GM23338 (cell line): Measurements from ENCODE around the gene ADGRD2. TPM values are rescaled to one million over a fixed set of nuclear protein-coding genes. Genes with fewer than 3 reads are reported as not detected.

Experiments
- ATAC-seq: fragments of 200-7000 bp; cut with Tn5 transposase; 3 replicates; pipeline ENCODE4 v1.9.1; 2020
- DNase-seq: peaks from one replicate; pipeline ENCODE4 v3.0.0-alpha.2; 2015; ENCODE audit warnings: low spot score
- H2AFZ ChIP-seq: fragments of 200-600 bp; sonication (generic); 2 replicates; pipeline ENCODE4 v1.8.0; 2016; ENCODE audit warnings: antibody characterized with exemption, mild to moderate bottlenecking, moderate library complexity
- H3F3A ChIP-seq: fragments of 200-600 bp; sonication (generic); replicated peaks from 2 replicates; pipeline ENCODE4 v1.8.0; 2017; ENCODE audit warnings: antibody characterized with exemption, mixed run types, low read depth
- H3K27ac ChIP-seq: fragments of 200-600 bp; sonication (generic); 2 replicates; pipeline ENCODE4 v1.6.1; 2016; ENCODE audit warnings: low read depth
- H3K27me3 ChIP-seq: fragments of 200-600 bp; sonication (generic); 2 replicates; pipeline ENCODE4 v1.8.0; 2016; ENCODE audit warnings: mild to moderate bottlenecking, mixed run types, moderate library complexity; ENCODE audit not compliant: insufficient read depth
- H3K36me3 ChIP-seq: fragments of 200-600 bp; sonication (generic); 2 replicates; pipeline ENCODE4 v1.8.0; 2016; ENCODE audit warnings: mild to moderate bottlenecking; ENCODE audit not compliant: insufficient read depth
- H3K4me1 ChIP-seq: fragments of 200-600 bp; sonication (generic); 2 replicates; pipeline ENCODE4 v1.8.0; 2016; ENCODE audit warnings: mild to moderate bottlenecking, moderate library complexity; ENCODE audit not compliant: insufficient read depth
- H3K4me2 ChIP-seq: fragments of 200-600 bp; sonication (generic); 2 replicates; pipeline ENCODE4 v1.7.1; 2017; ENCODE audit warnings: mixed run types
- H3K4me3 ChIP-seq: fragments of 200-600 bp; sonication (generic); 2 replicates; pipeline ENCODE4 v1.6.1; 2016; ENCODE audit warnings: mixed run types
- H3K79me2 ChIP-seq: fragments of 200-600 bp; sonication (generic); replicated peaks from 2 replicates; pipeline ENCODE4 v1.8.0; 2017; ENCODE audit warnings: mild to moderate bottlenecking; ENCODE audit not compliant: insufficient read depth
- H3K9me2 ChIP-seq: fragments of 200-600 bp; sonication (generic); 2 replicates; pipeline ENCODE4 v1.8.0; 2017; ENCODE audit not compliant: insufficient read depth
- H4K20me1 ChIP-seq: fragments of 200-600 bp; sonication (generic); replicated peaks from 2 replicates; pipeline ENCODE4 v1.8.0; 2017; ENCODE audit warnings: mild to moderate bottlenecking; ENCODE audit not compliant: insufficient read depth
- H3K27ac Mint-ChIP-seq: 2 replicates; pipeline ENCODE4 v1.8.0; 2020; ENCODE audit warnings: inconsistent platforms, mild to moderate bottlenecking, moderate library complexity, mixed read lengths
- H3K27me3 Mint-ChIP-seq: 3 replicates; pipeline ENCODE4 v1.8.0; 2022; ENCODE audit warnings: low read depth, mild to moderate bottlenecking, moderate library complexity, mixed read lengths, inconsistent platforms; ENCODE audit not compliant: insufficient read depth, poor library complexity
- H3K36me3 Mint-ChIP-seq: 3 replicates; pipeline ENCODE4 v1.8.0; 2021; ENCODE audit warnings: low read depth, mild to moderate bottlenecking, inconsistent platforms, moderate library complexity, mixed read lengths
- H3K4me1 Mint-ChIP-seq: 3 replicates; pipeline ENCODE4 v1.8.0; 2020; ENCODE audit warnings: mild to moderate bottlenecking, inconsistent platforms, mixed read lengths
- H3K4me3 Mint-ChIP-seq: 3 replicates; pipeline ENCODE4 v1.8.0; 2021; ENCODE audit warnings: moderate library complexity, mild to moderate bottlenecking, inconsistent platforms, mixed read lengths
- H3K9me3 Mint-ChIP-seq: 3 replicates; pipeline ENCODE4 v1.8.0; 2020; ENCODE audit warnings: moderate library complexity, mild to moderate bottlenecking, inconsistent platforms, mixed read lengths
- CREB1 ChIP-seq: fragments of 250-450 bp; sonication (Bioruptor Pico); IDR thresholded peaks from 2 replicates; pipeline ENCODE4 v1.5.0; 2020; ENCODE audit warnings: low read depth, mild to moderate bottlenecking, moderate library complexity
- CTCF ChIP-seq, 2 experiments: fragments of 200-600 bp in 1 of 2; sonication (generic) in 1 of 2; conservative IDR thresholded peaks; 2 replicates each; pipeline versions ENCODE4 v1.5.1 to v1.6.1; 2016 to 2017; ENCODE audit warnings: antibody characterized with exemption in 2 of 2, low read depth in 2 of 2, mild to moderate bottlenecking in 2 of 2, moderate library complexity in 1 of 2
- EZH2 ChIP-seq: fragments of 200-600 bp; sonication (generic); IDR thresholded peaks from one replicate; pipeline ENCODE4 v1.8.0; 2017; ENCODE audit warnings: antibody characterized with exemption, mild to moderate bottlenecking, low read depth; ENCODE audit not compliant: unreplicated experiment
- EZH2phosphoT487 ChIP-seq: fragments of 200-600 bp; sonication (generic); IDR thresholded peaks from one replicate; pipeline ENCODE4 v1.8.1; 2018; ENCODE audit warnings: antibody characterized with exemption; ENCODE audit not compliant: unreplicated experiment
- JUNB ChIP-seq: IDR thresholded peaks from one replicate; pipeline ENCODE4 v1.6.1; 2016; ENCODE audit warnings: antibody characterized with exemption; ENCODE audit not compliant: unreplicated experiment
- NANOG ChIP-seq: IDR thresholded peaks from 2 replicates; pipeline ENCODE4 v1.6.1; 2016; ENCODE audit warnings: antibody characterized with exemption, borderline replicate concordance
- POLR2AphosphoS5 ChIP-seq: IDR thresholded peaks from 2 replicates; pipeline ENCODE4 v1.6.1; 2016; ENCODE audit warnings: antibody characterized with exemption, low read depth
- STAT1 ChIP-seq: IDR thresholded peaks from one replicate; pipeline ENCODE4 v1.6.1; 2016; ENCODE audit warnings: antibody characterized with exemption; ENCODE audit not compliant: unreplicated experiment
- ZNF114 ChIP-seq: fragments of 250-450 bp; sonication (Bioruptor Pico); IDR thresholded peaks from 2 replicates; pipeline ENCODE4 v1.5.0; 2020; ENCODE audit warnings: mild to moderate bottlenecking, moderate library complexity
- ZNF331 ChIP-seq: fragments of 250-450 bp; sonication (Bioruptor Pico); IDR thresholded peaks from 2 replicates; pipeline ENCODE4 v1.5.0; 2020; ENCODE audit warnings: low read depth, mild to moderate bottlenecking, moderate library complexity
- ZNF462 ChIP-seq: fragments of 250-450 bp; sonication (Bioruptor Pico); IDR thresholded peaks from 2 replicates; pipeline ENCODE4 v1.5.0; 2020; ENCODE audit warnings: mild to moderate bottlenecking, moderate library complexity
- polyA plus RNA-seq: library from polyadenylated mRNA; unstranded; fragments of >200 nt; fragmentation: Nextera tagmentation; extraction: Ambion mirVana; gene quantifications from 2 replicates; pipeline ENCODE4 v1.2.1, GENCODE V29; 2016
- total RNA-seq: library from RNA; depleted of rRNA; stranded (reverse); fragments of >200 nt; shearing (Covaris generic); gene quantifications from 2 replicates; pipeline ENCODE4 v1.2.3, GENCODE V29; 2014
- TF ChIP-seq, protein P1 (sequence below): IDR thresholded peaks from one replicate; pipeline ENCODE4 v1.6.1; 2018; ENCODE audit warnings: antibody characterized with exemption; ENCODE audit not compliant: unreplicated experiment
- TF ChIP-seq, protein P2 (sequence below): IDR thresholded peaks from 2 replicates; pipeline ENCODE4 v1.6.1; 2016; ENCODE audit warnings: antibody characterized with exemption

ADGRD2 gene
- total and polyA plus RNA-seq, 2 experiments from 2014 or later, result 0.45 to 0.78 TPM

GRCh38 chr9:124495126-124496074 lies 45.1 kb downstream of the ADGRD2 start:
- no peaks in the 10 kb centered on the region for H3K36me3 ChIP-seq
- H3K36me3 Mint-ChIP-seq, result no peaks in the 10 kb centered on the region; the same call in 2 of the 3 replicates

More at GRCh38 chr9:124495126-124496074, 45.1 kb downstream of the ADGRD2 start:
- H3K27me3 ChIP-seq, result no peaks in the 10 kb centered on the region
- H3K4me3 ChIP-seq, result no peak overlapping the region
- H3K9me2 ChIP-seq, result no peaks in the 10 kb centered on the region
- Mint-ChIP-seq H3K27me3 (peaks cover 4% of the 10 kb centered on the region), H3K27ac (no peak overlapping the region), H3K4me3 (no peak overlapping the region), H3K9me3 (no peaks in the 10 kb centered on the region), H3K4me1 (peaks cover 8% of the 10 kb centered on the region)
- H3K4me1 ChIP-seq, result no peaks in the 10 kb centered on the region
- H2AFZ ChIP-seq, result no peak overlapping the region
- no peak overlapping the region for H3K4me2 ChIP-seq
- DNase-seq, result no peak
- H4K20me1 ChIP-seq, result no peaks in the 10 kb centered on the region
- no peak for ATAC-seq
- no peak overlapping the region for H3K27ac ChIP-seq
- H3F3A ChIP-seq, result no peaks in the 10 kb centered on the region
- TF ChIP-seq, protein P1, sequence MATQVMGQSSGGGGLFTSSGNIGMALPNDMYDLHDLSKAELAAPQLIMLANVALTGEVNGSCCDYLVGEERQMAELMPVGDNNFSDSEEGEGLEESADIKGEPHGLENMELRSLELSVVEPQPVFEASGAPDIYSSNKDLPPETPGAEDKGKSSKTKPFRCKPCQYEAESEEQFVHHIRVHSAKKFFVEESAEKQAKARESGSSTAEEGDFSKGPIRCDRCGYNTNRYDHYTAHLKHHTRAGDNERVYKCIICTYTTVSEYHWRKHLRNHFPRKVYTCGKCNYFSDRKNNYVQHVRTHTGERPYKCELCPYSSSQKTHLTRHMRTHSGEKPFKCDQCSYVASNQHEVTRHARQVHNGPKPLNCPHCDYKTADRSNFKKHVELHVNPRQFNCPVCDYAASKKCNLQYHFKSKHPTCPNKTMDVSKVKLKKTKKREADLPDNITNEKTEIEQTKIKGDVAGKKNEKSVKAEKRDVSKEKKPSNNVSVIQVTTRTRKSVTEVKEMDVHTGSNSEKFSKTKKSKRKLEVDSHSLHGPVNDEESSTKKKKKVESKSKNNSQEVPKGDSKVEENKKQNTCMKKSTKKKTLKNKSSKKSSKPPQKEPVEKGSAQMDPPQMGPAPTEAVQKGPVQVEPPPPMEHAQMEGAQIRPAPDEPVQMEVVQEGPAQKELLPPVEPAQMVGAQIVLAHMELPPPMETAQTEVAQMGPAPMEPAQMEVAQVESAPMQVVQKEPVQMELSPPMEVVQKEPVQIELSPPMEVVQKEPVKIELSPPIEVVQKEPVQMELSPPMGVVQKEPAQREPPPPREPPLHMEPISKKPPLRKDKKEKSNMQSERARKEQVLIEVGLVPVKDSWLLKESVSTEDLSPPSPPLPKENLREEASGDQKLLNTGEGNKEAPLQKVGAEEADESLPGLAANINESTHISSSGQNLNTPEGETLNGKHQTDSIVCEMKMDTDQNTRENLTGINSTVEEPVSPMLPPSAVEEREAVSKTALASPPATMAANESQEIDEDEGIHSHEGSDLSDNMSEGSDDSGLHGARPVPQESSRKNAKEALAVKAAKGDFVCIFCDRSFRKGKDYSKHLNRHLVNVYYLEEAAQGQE, result no peak
- TF ChIP-seq, protein P2, sequence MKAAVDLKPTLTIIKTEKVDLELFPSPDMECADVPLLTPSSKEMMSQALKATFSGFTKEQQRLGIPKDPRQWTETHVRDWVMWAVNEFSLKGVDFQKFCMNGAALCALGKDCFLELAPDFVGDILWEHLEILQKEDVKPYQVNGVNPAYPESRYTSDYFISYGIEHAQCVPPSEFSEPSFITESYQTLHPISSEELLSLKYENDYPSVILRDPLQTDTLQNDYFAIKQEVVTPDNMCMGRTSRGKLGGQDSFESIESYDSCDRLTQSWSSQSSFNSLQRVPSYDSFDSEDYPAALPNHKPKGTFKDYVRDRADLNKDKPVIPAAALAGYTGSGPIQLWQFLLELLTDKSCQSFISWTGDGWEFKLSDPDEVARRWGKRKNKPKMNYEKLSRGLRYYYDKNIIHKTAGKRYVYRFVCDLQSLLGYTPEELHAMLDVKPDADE, result no peak
- TF ChIP-seq EZH2phosphoT487 (no peak), STAT1 (no peak), EZH2 (no peak), CTCF (conservative IDR thresholded peaks at IDR 0.05; ENCODE audit: low read depth in 2 of 2) (no peak), JUNB (no peak), ZNF331 (CRISPR knock-in tag) (no peak), NANOG (no peak), ZNF462 (CRISPR knock-in tag) (no peak), ZNF114 (CRISPR knock-in tag) (no peak), POLR2AphosphoS5 (no peak), CREB1 (CRISPR knock-in tag) (no peak)
- H3K79me2 ChIP-seq, result no peaks in the 10 kb centered on the region
